Measurements from ENCODE around the gene ACAA1. TPM values are rescaled to one million over a fixed set of nuclear protein-coding genes. Genes with fewer than 3 reads are reported as not detected.

The ACAA1 gene
- total and polyA plus RNA-seq, 2 donors (not counting 1 experiment from before 2014, with no cell fraction given), result 98.4 to 143 TPM

GRCh38 chr3:38154625-38155255 is 17.8 kb upstream of the ACAA1 start:
- Mint-ChIP-seq H3K27ac (peak overlapping the region; percentile 37), H3K4me3 (peak overlapping the region; percentile 19), H3K9me3 (ENCODE audit: insufficient read depth) (no peaks in the 10 kb centered on the region), H3K27me3 (no peaks in the 10 kb centered on the region), H3K4me1 (peaks cover 35% of the 10 kb centered on the region)
- no peak for ATAC-seq (ENCODE audit: low read depth)
- no peak for DNase-seq
- Histone ChIP-seq H3K4me1 (ENCODE audit: control insufficient read depth in 2 of 2, insufficient read depth in 2 of 2, low read length in 2 of 2) (peaks cover 13 to 28% of the 10 kb centered on the region in 2 donors), H3K79me2 (ENCODE audit: control insufficient read depth, insufficient read depth, low read length) (no peaks in the 10 kb centered on the region), H2AFZ (ENCODE audit: insufficient read depth, low read depth, low read length, poor library complexity, severe bottlenecking) (no peak overlapping the region), H3K9me3 (ENCODE audit: control extremely low read depth in 1 of 3, control insufficient read depth in 2 of 3, insufficient read depth in 1 of 3, low read length in 2 of 3) (peaks cover 0 to 1% (median 0%) of the 10 kb centered on the region in 3 donors), H3K4me2 (replicated peaks; ENCODE audit: low read depth, low read length, poor library complexity, severe bottlenecking) (no peak overlapping the region), H3K4me3 (ENCODE audit: control extremely low read depth in 1 of 5, extremely low read depth in 1 of 5, insufficient read depth in 1 of 5, low read depth in 2 of 5, low read length in 4 of 5) (no peak overlapping the region), H4K20me1 (ENCODE audit: control insufficient read depth, insufficient read depth, low read length, poor library complexity, severe bottlenecking) (no peaks in the 10 kb centered on the region), H3K9ac (ENCODE audit: low read length) (no peak overlapping the region), H3K27me3 (replicated peaks in 1 of 4; ENCODE audit: control extremely low read depth in 1 of 4, control insufficient read depth in 3 of 4, insufficient read depth in 4 of 4, low read length in 3 of 4) (no peaks in the 10 kb centered on the region), H3K36me3 (replicated peaks in 1 of 2; ENCODE audit: control extremely low read depth in 1 of 2, control insufficient read depth in 1 of 2, extremely low read depth in 1 of 2, insufficient read depth in 2 of 2, low read length in 1 of 2) (no peaks in the 10 kb centered on the region), H3K27ac (ENCODE audit: low read length in 2 of 2) (no peak overlapping the region)
- 64% methylated on average over 1 of the region's 2 CpGs for WGBS (ENCODE audit: insufficient coverage)
- intact Hi-C loops (cut with micrococcal nuclease), result no loop called here
- ChIA-PET CTCF (interaction anchor here (1.0 to 2.2 kb wide), 3 partner anchors 8 to 18 kb away, joined by 5 to 9 read pairs (median 6); partner anchors contain the start of genes ACAA1 and OXSR1), POLR2A (interaction anchor here (0.6 kb wide), 1 partner anchor 61 kb away, joined by 4 read pairs; no protein-coding TSS in a partner anchor)
- no peak for TF ChIP-seq EZH2 (IDR thresholded peaks at IDR 0.05; ENCODE audit: borderline replicate concordance, insufficient read depth, low read depth, low read length, poor library complexity, severe bottlenecking)

DNA sequence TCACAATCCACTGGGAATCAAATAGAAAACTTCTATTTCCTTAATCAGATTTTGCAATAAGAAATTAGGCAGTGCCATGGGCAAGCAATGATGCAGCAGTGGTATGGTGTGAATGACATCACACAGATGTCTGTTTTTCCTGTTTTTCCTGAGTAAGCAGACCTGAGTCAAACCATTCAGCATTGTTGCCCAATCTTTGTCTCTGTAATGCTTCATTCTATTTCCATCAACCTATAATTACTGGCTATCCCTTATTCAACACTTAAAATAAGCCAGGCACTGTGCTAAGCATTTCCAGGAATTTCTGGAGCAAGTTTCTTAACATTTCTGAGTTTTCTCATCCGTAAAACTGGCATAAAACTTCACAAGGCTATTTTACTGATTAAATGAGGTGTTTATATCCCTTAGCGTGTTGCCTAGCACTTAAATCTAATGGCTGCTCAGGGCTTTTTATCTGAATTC is 17.1 kb upstream of the ACAA1 start:
- Histone ChIP-seq H3K4me1 (ENCODE audit: control insufficient read depth in 2 of 2, insufficient read depth in 2 of 2, low read length in 2 of 2) (peaks cover 20 to 34% of the 10 kb centered on the region in 2 donors), H3K79me2 (ENCODE audit: control insufficient read depth, insufficient read depth, low read length) (no peaks in the 10 kb centered on the region)

More for the DNA sequence above, 17.1 kb upstream of the ACAA1 start:
- WGBS (ENCODE audit: insufficient coverage), result no CpG with 5 or more reads among the region's 2 CpGs
- ChIA-PET POLR2A (no interaction called here), CTCF (interaction anchor here (1.0 to 2.2 kb wide), 3 partner anchors 9 to 17 kb away, joined by 5 to 9 read pairs (median 6); partner anchors contain the start of genes ACAA1 and OXSR1)
- no peak overlapping the region for H2AFZ ChIP-seq (ENCODE audit: insufficient read depth, low read depth, low read length, poor library complexity, severe bottlenecking)
- no peak overlapping the region for H3K4me3 Mint-ChIP-seq
- no peak overlapping the region for H3K9ac ChIP-seq (ENCODE audit: low read length)
- TF ChIP-seq EZH2 (IDR thresholded peaks at IDR 0.05; ENCODE audit: borderline replicate concordance, insufficient read depth, low read depth, low read length, poor library complexity, severe bottlenecking), result no peak
- TF ChIP-seq, protein P1, sequence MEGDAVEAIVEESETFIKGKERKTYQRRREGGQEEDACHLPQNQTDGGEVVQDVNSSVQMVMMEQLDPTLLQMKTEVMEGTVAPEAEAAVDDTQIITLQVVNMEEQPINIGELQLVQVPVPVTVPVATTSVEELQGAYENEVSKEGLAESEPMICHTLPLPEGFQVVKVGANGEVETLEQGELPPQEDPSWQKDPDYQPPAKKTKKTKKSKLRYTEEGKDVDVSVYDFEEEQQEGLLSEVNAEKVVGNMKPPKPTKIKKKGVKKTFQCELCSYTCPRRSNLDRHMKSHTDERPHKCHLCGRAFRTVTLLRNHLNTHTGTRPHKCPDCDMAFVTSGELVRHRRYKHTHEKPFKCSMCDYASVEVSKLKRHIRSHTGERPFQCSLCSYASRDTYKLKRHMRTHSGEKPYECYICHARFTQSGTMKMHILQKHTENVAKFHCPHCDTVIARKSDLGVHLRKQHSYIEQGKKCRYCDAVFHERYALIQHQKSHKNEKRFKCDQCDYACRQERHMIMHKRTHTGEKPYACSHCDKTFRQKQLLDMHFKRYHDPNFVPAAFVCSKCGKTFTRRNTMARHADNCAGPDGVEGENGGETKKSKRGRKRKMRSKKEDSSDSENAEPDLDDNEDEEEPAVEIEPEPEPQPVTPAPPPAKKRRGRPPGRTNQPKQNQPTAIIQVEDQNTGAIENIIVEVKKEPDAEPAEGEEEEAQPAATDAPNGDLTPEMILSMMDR (IDR thresholded peaks at IDR 0.05), result no peak
- H3K4me2 ChIP-seq (replicated peaks; ENCODE audit: low read depth, low read length, poor library complexity, severe bottlenecking), result no peak overlapping the region
- H3K27me3 Mint-ChIP-seq, result no peaks in the 10 kb centered on the region
- no peak overlapping the region for H3K4me3 ChIP-seq (ENCODE audit: control extremely low read depth in 1 of 5, extremely low read depth in 1 of 5, insufficient read depth in 1 of 5, low read depth in 2 of 5, low read length in 4 of 5)
- ATAC-seq (ENCODE audit: low read depth) (no peak), DNase-seq (no peak)
- no peaks in the 10 kb centered on the region for H3K27me3 ChIP-seq (replicated peaks in 1 of 4; ENCODE audit: control extremely low read depth in 1 of 4, control insufficient read depth in 3 of 4, insufficient read depth in 4 of 4, low read length in 3 of 4)
- no peaks in the 10 kb centered on the region for H3K36me3 ChIP-seq (replicated peaks in 1 of 2; ENCODE audit: control extremely low read depth in 1 of 2, control insufficient read depth in 1 of 2, extremely low read depth in 1 of 2, insufficient read depth in 2 of 2, low read length in 1 of 2)
- H3K27ac ChIP-seq (ENCODE audit: low read length in 2 of 2), result no peak overlapping the region
- H3K4me1 Mint-ChIP-seq, result peaks cover 42% of the 10 kb centered on the region
- H4K20me1 ChIP-seq (ENCODE audit: control insufficient read depth, insufficient read depth, low read length, poor library complexity, severe bottlenecking), result no peaks in the 10 kb centered on the region
- no peaks in the 10 kb centered on the region for H3K9me3 Mint-ChIP-seq (ENCODE audit: insufficient read depth)
- H3K9me3 ChIP-seq (ENCODE audit: control extremely low read depth in 1 of 3, control insufficient read depth in 2 of 3, insufficient read depth in 1 of 3, low read length in 2 of 3), result peaks cover 0 to 1% (median 0%) of the 10 kb centered on the region in 3 donors
- no peak overlapping the region for H3K27ac Mint-ChIP-seq
- intact Hi-C loops (cut with micrococcal nuclease), result no loop called here

Measured in B cell (primary cell).